PC-9 (cell line): ENCODE measurements around the gene PLCD4.

Source experiments
- CTCF ChIP-seq: fragments of 200-600 bp; sonication (generic); conservative IDR thresholded peaks from 2 replicates; pipeline ENCODE4 v1.6.1; 2017; ENCODE audit warnings: mixed run types, antibody characterized with exemption, mild to moderate bottlenecking, moderate library complexity
- EZH2 ChIP-seq: fragments of 200-600 bp; sonication (generic); IDR thresholded peaks from 2 replicates; pipeline ENCODE4 v1.8.0; 2017; ENCODE audit warnings: antibody characterized with exemption, low read depth

GRCh38 chr2:218605432-218605831 lies 2.3 kb upstream of the PLCD4 start:
- TF ChIP-seq EZH2 (no peak), CTCF (no peak)
